HL-60 (cell line): Measurements from ENCODE around the gene MYRIP.

Experiments
- CTCF ChIP-seq: IDR thresholded peaks from one replicate; pipeline ENCODE4 v1.5.1; 2011; ENCODE audit warnings: low read length, control low read depth, inconsistent platforms; ENCODE audit not compliant: insufficient read depth
- REST ChIP-seq: IDR thresholded peaks from 2 replicates; pipeline ENCODE4 v1.6.1; 2012; ENCODE audit warnings: low read depth; ENCODE audit not compliant: insufficient replicate concordance

GRCh38 chr3:40191251-40191650 lies 381.8 kb downstream of the MYRIP start:
- TF ChIP-seq CTCF (no peak), REST (no peak)
